GM23338 (cell line): ENCODE data around the gene APOBEC3B. TPM values are rescaled to one million over a fixed set of nuclear protein-coding genes. Genes with fewer than 3 reads are reported as not detected.

ENCODE experiments used
- ATAC-seq: fragments of 200-7000 bp; cut with Tn5 transposase; 3 replicates; pipeline ENCODE4 v1.9.1; 2020
- DNase-seq: peaks from one replicate; pipeline ENCODE4 v3.0.0-alpha.2; 2015; ENCODE audit warnings: low spot score
- H2AFZ ChIP-seq: fragments of 200-600 bp; sonication (generic); 2 replicates; pipeline ENCODE4 v1.8.0; 2016; ENCODE audit warnings: antibody characterized with exemption, mild to moderate bottlenecking, moderate library complexity
- H3F3A ChIP-seq: fragments of 200-600 bp; sonication (generic); replicated peaks from 2 replicates; pipeline ENCODE4 v1.8.0; 2017; ENCODE audit warnings: antibody characterized with exemption, mixed run types, low read depth
- H3K27ac ChIP-seq: fragments of 200-600 bp; sonication (generic); 2 replicates; pipeline ENCODE4 v1.6.1; 2016; ENCODE audit warnings: low read depth
- H3K27me3 ChIP-seq: fragments of 200-600 bp; sonication (generic); 2 replicates; pipeline ENCODE4 v1.8.0; 2016; ENCODE audit warnings: mild to moderate bottlenecking, mixed run types, moderate library complexity; ENCODE audit not compliant: insufficient read depth
- H3K36me3 ChIP-seq: fragments of 200-600 bp; sonication (generic); 2 replicates; pipeline ENCODE4 v1.8.0; 2016; ENCODE audit warnings: mild to moderate bottlenecking; ENCODE audit not compliant: insufficient read depth
- H3K4me1 ChIP-seq: fragments of 200-600 bp; sonication (generic); 2 replicates; pipeline ENCODE4 v1.8.0; 2016; ENCODE audit warnings: mild to moderate bottlenecking, moderate library complexity; ENCODE audit not compliant: insufficient read depth
- H3K4me2 ChIP-seq: fragments of 200-600 bp; sonication (generic); 2 replicates; pipeline ENCODE4 v1.7.1; 2017; ENCODE audit warnings: mixed run types
- H3K4me3 ChIP-seq: fragments of 200-600 bp; sonication (generic); 2 replicates; pipeline ENCODE4 v1.6.1; 2016; ENCODE audit warnings: mixed run types
- H3K79me2 ChIP-seq: fragments of 200-600 bp; sonication (generic); replicated peaks from 2 replicates; pipeline ENCODE4 v1.8.0; 2017; ENCODE audit warnings: mild to moderate bottlenecking; ENCODE audit not compliant: insufficient read depth
- H3K9me2 ChIP-seq: fragments of 200-600 bp; sonication (generic); 2 replicates; pipeline ENCODE4 v1.8.0; 2017; ENCODE audit not compliant: insufficient read depth
- H4K20me1 ChIP-seq: fragments of 200-600 bp; sonication (generic); replicated peaks from 2 replicates; pipeline ENCODE4 v1.8.0; 2017; ENCODE audit warnings: mild to moderate bottlenecking; ENCODE audit not compliant: insufficient read depth
- H3K27ac Mint-ChIP-seq: 2 replicates; pipeline ENCODE4 v1.8.0; 2020; ENCODE audit warnings: inconsistent platforms, mild to moderate bottlenecking, moderate library complexity, mixed read lengths
- H3K27me3 Mint-ChIP-seq: 3 replicates; pipeline ENCODE4 v1.8.0; 2022; ENCODE audit warnings: low read depth, mild to moderate bottlenecking, moderate library complexity, mixed read lengths, inconsistent platforms; ENCODE audit not compliant: insufficient read depth, poor library complexity
- H3K36me3 Mint-ChIP-seq: 3 replicates; pipeline ENCODE4 v1.8.0; 2021; ENCODE audit warnings: low read depth, mild to moderate bottlenecking, inconsistent platforms, moderate library complexity, mixed read lengths
- H3K4me1 Mint-ChIP-seq: 3 replicates; pipeline ENCODE4 v1.8.0; 2020; ENCODE audit warnings: mild to moderate bottlenecking, inconsistent platforms, mixed read lengths
- H3K4me3 Mint-ChIP-seq: 3 replicates; pipeline ENCODE4 v1.8.0; 2021; ENCODE audit warnings: moderate library complexity, mild to moderate bottlenecking, inconsistent platforms, mixed read lengths
- H3K9me3 Mint-ChIP-seq: 3 replicates; pipeline ENCODE4 v1.8.0; 2020; ENCODE audit warnings: moderate library complexity, mild to moderate bottlenecking, inconsistent platforms, mixed read lengths
- CREB1 ChIP-seq: fragments of 250-450 bp; sonication (Bioruptor Pico); IDR thresholded peaks from 2 replicates; pipeline ENCODE4 v1.5.0; 2020; ENCODE audit warnings: low read depth, mild to moderate bottlenecking, moderate library complexity
- EZH2 ChIP-seq: fragments of 200-600 bp; sonication (generic); IDR thresholded peaks from one replicate; pipeline ENCODE4 v1.8.0; 2017; ENCODE audit warnings: antibody characterized with exemption, mild to moderate bottlenecking, low read depth; ENCODE audit not compliant: unreplicated experiment
- EZH2phosphoT487 ChIP-seq: fragments of 200-600 bp; sonication (generic); IDR thresholded peaks from one replicate; pipeline ENCODE4 v1.8.1; 2018; ENCODE audit warnings: antibody characterized with exemption; ENCODE audit not compliant: unreplicated experiment
- JUNB ChIP-seq: IDR thresholded peaks from one replicate; pipeline ENCODE4 v1.6.1; 2016; ENCODE audit warnings: antibody characterized with exemption; ENCODE audit not compliant: unreplicated experiment
- NANOG ChIP-seq: IDR thresholded peaks from 2 replicates; pipeline ENCODE4 v1.6.1; 2016; ENCODE audit warnings: antibody characterized with exemption, borderline replicate concordance
- POLR2AphosphoS5 ChIP-seq: IDR thresholded peaks from 2 replicates; pipeline ENCODE4 v1.6.1; 2016; ENCODE audit warnings: antibody characterized with exemption, low read depth
- STAT1 ChIP-seq: IDR thresholded peaks from one replicate; pipeline ENCODE4 v1.6.1; 2016; ENCODE audit warnings: antibody characterized with exemption; ENCODE audit not compliant: unreplicated experiment
- ZNF114 ChIP-seq: fragments of 250-450 bp; sonication (Bioruptor Pico); IDR thresholded peaks from 2 replicates; pipeline ENCODE4 v1.5.0; 2020; ENCODE audit warnings: mild to moderate bottlenecking, moderate library complexity
- ZNF331 ChIP-seq: fragments of 250-450 bp; sonication (Bioruptor Pico); IDR thresholded peaks from 2 replicates; pipeline ENCODE4 v1.5.0; 2020; ENCODE audit warnings: low read depth, mild to moderate bottlenecking, moderate library complexity
- polyA plus RNA-seq: library from polyadenylated mRNA; unstranded; fragments of >200 nt; fragmentation: Nextera tagmentation; extraction: Ambion mirVana; gene quantifications from 2 replicates; pipeline ENCODE4 v1.2.1, GENCODE V29; 2016
- total RNA-seq: library from RNA; depleted of rRNA; stranded (reverse); fragments of >200 nt; shearing (Covaris generic); gene quantifications from 2 replicates; pipeline ENCODE4 v1.2.3, GENCODE V29; 2014
- TF ChIP-seq, protein P1 (sequence below), 2 experiments: fragments of 200-600 bp in 1 of 2; sonication (generic) in 1 of 2; conservative IDR thresholded peaks; 2 replicates each; pipeline versions ENCODE4 v1.5.1 to v1.6.1; 2016 to 2017; ENCODE audit warnings: antibody characterized with exemption in 2 of 2, low read depth in 2 of 2, mild to moderate bottlenecking in 2 of 2, moderate library complexity in 1 of 2
- TF ChIP-seq, protein P2 (sequence below): IDR thresholded peaks from 2 replicates; pipeline ENCODE4 v1.6.1; 2016; ENCODE audit warnings: antibody characterized with exemption
- TF ChIP-seq, protein P3 (sequence below): IDR thresholded peaks from one replicate; pipeline ENCODE4 v1.6.1; 2018; ENCODE audit warnings: antibody characterized with exemption; ENCODE audit not compliant: unreplicated experiment
- TF ChIP-seq, protein P4 (sequence below): fragments of 250-450 bp; sonication (Bioruptor Pico); IDR thresholded peaks from 2 replicates; pipeline ENCODE4 v1.5.0; 2020; ENCODE audit warnings: mild to moderate bottlenecking, moderate library complexity

APOBEC3B gene
- total and polyA plus RNA-seq, 2 experiments from 2014 or later: 7.0 to 9.2 TPM

DNA sequence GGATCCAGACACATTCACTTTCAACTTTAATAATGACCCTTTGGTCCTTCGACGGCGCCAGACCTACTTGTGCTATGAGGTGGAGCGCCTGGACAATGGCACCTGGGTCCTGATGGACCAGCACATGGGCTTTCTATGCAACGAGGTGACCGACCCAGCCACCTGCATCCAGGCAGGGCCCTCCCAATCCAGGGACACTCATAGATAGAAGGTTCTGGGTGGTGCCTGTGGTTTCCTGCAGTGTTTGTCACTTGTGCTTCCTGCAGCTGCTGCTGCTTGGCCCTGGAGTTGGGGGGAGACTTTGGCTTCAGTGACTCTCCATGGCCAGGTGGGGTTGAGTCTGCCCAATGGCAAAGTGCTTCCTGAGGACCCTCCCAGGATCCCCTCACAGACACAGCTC lies 7.3 kb downstream of the APOBEC3B start:
- Histone ChIP-seq H3K4me3 (no peak overlapping the region), H2AFZ (no peak overlapping the region), H3K79me2 (no peaks in the 10 kb centered on the region), H3K36me3 (peaks cover 7% of the 10 kb centered on the region; the same call in 1 of the 2 replicates), H3K27ac (no peak overlapping the region), H3K4me2 (no peak overlapping the region), H3K9me2 (no peaks in the 10 kb centered on the region), H3K27me3 (no peaks in the 10 kb centered on the region), H3F3A (0 out of 2 replicates have a peak, but pooled peaks cover 5% of the 10 kb centered on the region), H4K20me1 (no peaks in the 10 kb centered on the region), H3K4me1 (peaks cover 5% of the 10 kb centered on the region)
- TF ChIP-seq, protein P1, sequence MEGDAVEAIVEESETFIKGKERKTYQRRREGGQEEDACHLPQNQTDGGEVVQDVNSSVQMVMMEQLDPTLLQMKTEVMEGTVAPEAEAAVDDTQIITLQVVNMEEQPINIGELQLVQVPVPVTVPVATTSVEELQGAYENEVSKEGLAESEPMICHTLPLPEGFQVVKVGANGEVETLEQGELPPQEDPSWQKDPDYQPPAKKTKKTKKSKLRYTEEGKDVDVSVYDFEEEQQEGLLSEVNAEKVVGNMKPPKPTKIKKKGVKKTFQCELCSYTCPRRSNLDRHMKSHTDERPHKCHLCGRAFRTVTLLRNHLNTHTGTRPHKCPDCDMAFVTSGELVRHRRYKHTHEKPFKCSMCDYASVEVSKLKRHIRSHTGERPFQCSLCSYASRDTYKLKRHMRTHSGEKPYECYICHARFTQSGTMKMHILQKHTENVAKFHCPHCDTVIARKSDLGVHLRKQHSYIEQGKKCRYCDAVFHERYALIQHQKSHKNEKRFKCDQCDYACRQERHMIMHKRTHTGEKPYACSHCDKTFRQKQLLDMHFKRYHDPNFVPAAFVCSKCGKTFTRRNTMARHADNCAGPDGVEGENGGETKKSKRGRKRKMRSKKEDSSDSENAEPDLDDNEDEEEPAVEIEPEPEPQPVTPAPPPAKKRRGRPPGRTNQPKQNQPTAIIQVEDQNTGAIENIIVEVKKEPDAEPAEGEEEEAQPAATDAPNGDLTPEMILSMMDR (conservative IDR thresholded peaks at IDR 0.05; ENCODE audit: low read depth in 2 of 2): no peak
- TF ChIP-seq POLR2AphosphoS5 (no peak), NANOG (no peak), ZNF114 (CRISPR knock-in tag) (no peak), STAT1 (no peak), EZH2 (no peak), JUNB (no peak), EZH2phosphoT487 (no peak), CREB1 (CRISPR knock-in tag) (no peak), ZNF331 (CRISPR knock-in tag) (no peak)
- TF ChIP-seq, protein P2, sequence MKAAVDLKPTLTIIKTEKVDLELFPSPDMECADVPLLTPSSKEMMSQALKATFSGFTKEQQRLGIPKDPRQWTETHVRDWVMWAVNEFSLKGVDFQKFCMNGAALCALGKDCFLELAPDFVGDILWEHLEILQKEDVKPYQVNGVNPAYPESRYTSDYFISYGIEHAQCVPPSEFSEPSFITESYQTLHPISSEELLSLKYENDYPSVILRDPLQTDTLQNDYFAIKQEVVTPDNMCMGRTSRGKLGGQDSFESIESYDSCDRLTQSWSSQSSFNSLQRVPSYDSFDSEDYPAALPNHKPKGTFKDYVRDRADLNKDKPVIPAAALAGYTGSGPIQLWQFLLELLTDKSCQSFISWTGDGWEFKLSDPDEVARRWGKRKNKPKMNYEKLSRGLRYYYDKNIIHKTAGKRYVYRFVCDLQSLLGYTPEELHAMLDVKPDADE: no peak
- TF ChIP-seq, protein P3, sequence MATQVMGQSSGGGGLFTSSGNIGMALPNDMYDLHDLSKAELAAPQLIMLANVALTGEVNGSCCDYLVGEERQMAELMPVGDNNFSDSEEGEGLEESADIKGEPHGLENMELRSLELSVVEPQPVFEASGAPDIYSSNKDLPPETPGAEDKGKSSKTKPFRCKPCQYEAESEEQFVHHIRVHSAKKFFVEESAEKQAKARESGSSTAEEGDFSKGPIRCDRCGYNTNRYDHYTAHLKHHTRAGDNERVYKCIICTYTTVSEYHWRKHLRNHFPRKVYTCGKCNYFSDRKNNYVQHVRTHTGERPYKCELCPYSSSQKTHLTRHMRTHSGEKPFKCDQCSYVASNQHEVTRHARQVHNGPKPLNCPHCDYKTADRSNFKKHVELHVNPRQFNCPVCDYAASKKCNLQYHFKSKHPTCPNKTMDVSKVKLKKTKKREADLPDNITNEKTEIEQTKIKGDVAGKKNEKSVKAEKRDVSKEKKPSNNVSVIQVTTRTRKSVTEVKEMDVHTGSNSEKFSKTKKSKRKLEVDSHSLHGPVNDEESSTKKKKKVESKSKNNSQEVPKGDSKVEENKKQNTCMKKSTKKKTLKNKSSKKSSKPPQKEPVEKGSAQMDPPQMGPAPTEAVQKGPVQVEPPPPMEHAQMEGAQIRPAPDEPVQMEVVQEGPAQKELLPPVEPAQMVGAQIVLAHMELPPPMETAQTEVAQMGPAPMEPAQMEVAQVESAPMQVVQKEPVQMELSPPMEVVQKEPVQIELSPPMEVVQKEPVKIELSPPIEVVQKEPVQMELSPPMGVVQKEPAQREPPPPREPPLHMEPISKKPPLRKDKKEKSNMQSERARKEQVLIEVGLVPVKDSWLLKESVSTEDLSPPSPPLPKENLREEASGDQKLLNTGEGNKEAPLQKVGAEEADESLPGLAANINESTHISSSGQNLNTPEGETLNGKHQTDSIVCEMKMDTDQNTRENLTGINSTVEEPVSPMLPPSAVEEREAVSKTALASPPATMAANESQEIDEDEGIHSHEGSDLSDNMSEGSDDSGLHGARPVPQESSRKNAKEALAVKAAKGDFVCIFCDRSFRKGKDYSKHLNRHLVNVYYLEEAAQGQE: no peak
- TF ChIP-seq, protein P4, sequence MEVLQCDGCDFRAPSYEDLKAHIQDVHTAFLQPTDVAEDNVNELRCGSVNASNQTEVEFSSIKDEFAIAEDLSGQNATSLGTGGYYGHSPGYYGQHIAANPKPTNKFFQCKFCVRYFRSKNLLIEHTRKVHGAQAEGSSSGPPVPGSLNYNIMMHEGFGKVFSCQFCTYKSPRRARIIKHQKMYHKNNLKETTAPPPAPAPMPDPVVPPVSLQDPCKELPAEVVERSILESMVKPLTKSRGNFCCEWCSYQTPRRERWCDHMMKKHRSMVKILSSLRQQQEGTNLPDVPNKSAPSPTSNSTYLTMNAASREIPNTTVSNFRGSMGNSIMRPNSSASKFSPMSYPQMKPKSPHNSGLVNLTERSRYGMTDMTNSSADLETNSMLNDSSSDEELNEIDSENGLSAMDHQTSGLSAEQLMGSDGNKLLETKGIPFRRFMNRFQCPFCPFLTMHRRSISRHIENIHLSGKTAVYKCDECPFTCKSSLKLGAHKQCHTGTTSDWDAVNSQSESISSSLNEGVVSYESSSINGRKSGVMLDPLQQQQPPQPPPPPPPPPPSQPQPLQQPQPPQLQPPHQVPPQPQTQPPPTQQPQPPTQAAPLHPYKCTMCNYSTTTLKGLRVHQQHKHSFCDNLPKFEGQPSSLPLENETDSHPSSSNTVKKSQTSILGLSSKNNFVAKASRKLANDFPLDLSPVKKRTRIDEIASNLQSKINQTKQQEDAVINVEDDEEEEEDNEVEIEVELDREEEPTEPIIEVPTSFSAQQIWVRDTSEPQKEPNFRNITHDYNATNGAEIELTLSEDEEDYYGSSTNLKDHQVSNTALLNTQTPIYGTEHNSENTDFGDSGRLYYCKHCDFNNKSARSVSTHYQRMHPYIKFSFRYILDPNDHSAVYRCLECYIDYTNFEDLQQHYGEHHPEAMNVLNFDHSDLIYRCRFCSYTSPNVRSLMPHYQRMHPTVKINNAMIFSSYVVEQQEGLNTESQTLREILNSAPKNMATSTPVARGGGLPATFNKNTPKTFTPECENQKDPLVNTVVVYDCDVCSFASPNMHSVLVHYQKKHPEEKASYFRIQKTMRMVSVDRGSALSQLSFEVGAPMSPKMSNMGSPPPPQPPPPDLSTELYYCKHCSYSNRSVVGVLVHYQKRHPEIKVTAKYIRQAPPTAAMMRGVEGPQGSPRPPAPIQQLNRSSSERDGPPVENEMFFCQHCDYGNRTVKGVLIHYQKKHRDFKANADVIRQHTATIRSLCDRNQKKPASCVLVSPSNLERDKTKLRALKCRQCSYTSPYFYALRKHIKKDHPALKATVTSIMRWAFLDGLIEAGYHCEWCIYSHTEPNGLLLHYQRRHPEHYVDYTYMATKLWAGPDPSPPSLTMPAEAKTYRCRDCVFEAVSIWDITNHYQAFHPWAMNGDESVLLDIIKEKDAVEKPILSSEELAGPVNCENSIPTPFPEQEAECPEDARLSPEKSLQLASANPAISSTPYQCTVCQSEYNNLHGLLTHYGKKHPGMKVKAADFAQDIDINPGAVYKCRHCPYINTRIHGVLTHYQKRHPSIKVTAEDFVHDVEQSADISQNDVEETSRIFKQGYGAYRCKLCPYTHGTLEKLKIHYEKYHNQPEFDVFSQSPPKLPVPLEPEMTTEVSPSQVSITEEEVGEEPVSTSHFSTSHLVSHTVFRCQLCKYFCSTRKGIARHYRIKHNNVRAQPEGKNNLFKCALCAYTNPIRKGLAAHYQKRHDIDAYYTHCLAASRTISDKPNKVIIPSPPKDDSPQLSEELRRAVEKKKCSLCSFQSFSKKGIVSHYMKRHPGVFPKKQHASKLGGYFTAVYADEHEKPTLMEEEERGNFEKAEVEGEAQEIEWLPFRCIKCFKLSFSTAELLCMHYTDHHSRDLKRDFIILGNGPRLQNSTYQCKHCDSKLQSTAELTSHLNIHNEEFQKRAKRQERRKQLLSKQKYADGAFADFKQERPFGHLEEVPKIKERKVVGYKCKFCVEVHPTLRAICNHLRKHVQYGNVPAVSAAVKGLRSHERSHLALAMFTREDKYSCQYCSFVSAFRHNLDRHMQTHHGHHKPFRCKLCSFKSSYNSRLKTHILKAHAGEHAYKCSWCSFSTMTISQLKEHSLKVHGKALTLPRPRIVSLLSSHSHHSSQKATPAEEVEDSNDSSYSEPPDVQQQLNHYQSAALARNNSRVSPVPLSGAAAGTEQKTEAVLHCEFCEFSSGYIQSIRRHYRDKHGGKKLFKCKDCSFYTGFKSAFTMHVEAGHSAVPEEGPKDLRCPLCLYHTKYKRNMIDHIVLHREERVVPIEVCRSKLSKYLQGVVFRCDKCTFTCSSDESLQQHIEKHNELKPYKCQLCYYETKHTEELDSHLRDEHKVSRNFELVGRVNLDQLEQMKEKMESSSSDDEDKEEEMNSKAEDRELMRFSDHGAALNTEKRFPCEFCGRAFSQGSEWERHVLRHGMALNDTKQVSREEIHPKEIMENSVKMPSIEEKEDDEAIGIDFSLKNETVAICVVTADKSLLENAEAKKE (CRISPR knock-in tag): no peak
- Mint-ChIP-seq H3K27ac (no peak overlapping the region), H3K4me1 (peaks cover 26% of the 10 kb centered on the region), H3K9me3 (peaks cover 14% of the 10 kb centered on the region), H3K27me3 (peaks cover 8% of the 10 kb centered on the region), H3K36me3 (peaks cover 12% of the 10 kb centered on the region), H3K4me3 (no peak overlapping the region)
- DNase-seq (no peak), ATAC-seq (no peak)
